GM21576 (cell line): ENCODE data around the gene CACNA1I.
"Not testable (repeated sequence)": the region's sequence is repeated elsewhere in the genome, so short reads cannot be mapped to it uniquely, and the experiment has no call there.

Source experiments
- ATAC-seq: cut with Tn5 transposase; IDR thresholded peaks from one replicate; pipeline ENCODE4 v1.9.1; 2021; ENCODE audit warnings: mild to moderate bottlenecking, moderate library complexity; ENCODE audit not compliant: unreplicated experiment

Gene CACNA1I

DNA sequence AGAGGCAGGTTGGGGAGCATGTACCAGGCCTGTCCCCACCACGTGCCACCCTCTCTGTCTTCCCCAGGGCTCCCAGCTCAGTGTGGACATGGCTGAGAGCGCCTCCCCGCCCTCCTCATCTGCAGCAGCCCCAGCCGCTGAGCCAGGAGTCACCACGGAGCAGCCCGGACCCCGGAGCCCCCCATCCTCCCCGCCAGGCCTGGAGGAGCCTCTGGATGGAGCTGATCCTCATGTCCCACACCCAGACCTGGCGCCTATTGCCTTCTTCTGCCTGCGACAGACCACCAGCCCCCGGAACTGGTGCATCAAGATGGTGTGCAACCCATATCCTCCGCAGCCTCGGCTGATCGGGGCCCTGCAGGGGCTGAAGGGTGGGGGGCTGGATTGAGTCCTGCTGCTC, at the start of gene CACNA1I:
Gene CACNA1I, plus strand, starts transcription at position 89 of the 400 bp plus-strand sequence. Its CDS starts 0 bp downstream, at position 89.
- ATAC-seq = no peak

- not testable (repeated sequence) for ATAC-seq
Measured at GRCh38 chr22:39521106-39521885, 49.3 kb upstream of the CACNA1I start.

- not testable (repeated sequence) for ATAC-seq
Measured at GRCh38 chr22:39522091-39522490, 48.5 kb upstream of the CACNA1I start.

- no peak for ATAC-seq
Measured at GRCh38 chr22:39522567-39523300, 47.8 kb upstream of the CACNA1I start.

GRCh38 chr22:39524089-39524752, 46.3 kb upstream of the CACNA1I start:
- no peak for ATAC-seq

- no peak for ATAC-seq
Measured at GRCh38 chr22:39524753-39525657, 45.5 kb upstream of the CACNA1I start.

DNA sequence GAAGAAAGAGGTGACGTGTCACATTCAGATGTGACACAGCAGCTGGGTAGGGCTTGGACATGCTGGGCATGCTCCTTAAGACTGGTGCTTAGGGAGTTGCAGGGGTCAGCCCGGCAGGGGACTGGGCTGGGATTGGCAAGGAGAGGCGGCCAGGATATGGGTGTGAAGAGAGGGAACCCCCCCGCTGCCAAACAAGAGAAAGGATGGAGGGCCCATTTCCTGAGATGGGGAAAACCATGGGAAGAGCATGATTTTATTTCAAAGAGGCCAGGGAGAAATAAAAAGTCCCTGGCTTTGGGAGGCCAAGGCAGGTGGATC, 44.9 kb upstream of the CACNA1I start:
- ATAC-seq = no peak

DNA sequence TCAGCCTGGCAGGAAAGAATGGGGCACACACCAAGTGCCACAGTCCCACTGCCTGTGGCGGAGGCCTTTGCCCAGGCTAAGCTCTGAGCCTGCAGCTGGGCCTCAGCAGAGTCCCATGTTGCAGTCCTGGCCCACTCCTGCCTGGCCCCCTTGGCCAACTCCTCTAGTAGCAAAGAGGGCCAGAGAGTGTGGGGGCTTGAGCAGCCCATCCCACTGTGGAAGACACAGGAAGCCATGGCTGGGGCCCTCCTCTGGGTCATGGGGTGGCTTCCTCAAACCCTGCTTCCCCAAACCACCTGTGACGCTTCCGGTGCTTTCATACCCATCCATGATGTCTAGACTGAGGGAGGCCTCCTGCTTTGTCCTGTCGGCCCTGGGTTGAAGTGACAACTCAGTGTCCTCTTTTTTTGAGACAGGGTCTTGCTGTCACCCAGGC, 43.8 kb upstream of the CACNA1I start:
- ATAC-seq = no peak

GRCh38 chr22:39527481-39527961, 43.0 kb upstream of the CACNA1I start:
- ATAC-seq = no peak

DNA sequence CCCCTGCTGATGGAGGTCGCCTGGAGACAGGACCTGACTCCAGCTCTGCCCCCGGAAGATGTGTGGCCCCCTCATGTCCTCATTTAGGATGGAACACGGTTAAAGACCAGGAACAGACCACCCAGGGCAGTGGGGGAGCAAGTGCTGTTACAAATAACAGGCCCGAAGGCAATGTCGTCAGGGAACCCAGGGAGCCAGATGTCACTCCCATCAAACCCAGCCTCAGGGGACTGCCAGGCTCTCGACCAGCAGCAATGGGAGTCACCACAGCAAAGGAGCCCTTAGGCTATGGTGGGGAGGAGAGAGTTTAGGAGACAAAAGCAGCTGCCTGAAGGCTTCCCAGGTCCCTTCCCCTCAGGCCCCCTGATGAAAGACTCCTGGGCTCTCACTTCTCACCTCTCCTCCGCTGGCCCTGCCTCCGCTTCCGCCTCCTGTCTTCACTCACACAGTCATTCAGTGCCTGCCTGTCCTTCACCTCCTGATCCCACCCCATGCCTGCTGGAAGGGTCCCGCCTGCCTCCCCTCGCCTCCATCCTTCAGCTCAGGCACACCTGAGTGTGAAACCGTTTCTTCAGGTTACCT, 42.4 kb upstream of the CACNA1I start:
- no peak for ATAC-seq

- ATAC-seq = no peak
Measured at GRCh38 chr22:39528681-39529486, 41.7 kb upstream of the CACNA1I start.

- no peak for ATAC-seq
Measured at GRCh38 chr22:39529487-39529851, 41.1 kb upstream of the CACNA1I start.

- ATAC-seq = no peak
Measured at GRCh38 chr22:39530116-39530515, 40.4 kb upstream of the CACNA1I start.

DNA sequence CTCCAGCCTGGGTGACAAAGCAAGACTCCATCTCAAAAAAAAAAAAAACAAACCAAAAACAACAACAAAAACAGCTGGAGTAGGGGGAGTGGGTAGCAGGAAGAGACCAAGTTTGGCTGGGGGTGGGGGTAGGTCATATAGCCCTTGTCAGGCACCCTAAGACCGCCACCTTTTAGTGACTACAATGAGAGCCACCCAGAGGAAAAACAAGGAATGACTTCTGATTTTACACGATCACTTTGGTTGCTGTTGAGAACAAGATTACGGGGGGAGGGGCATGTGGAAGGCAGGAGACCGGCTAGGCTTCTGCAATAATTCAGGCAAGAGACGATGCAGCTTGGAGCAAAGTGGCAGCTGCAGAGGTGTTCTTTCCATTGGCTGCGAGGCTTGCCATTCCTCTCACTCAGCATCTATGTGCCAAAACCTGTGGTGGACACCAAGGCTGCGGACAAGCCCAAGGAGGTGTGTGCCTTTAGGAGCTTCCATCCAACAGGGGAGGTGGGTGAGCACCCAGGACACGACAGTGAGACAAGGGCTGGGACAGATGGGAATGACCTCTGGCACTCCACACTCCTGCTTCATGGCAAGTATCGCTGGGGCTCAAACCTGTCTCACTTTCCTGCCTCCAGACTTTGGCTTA, 39.7 kb upstream of the CACNA1I start:
- ATAC-seq = no peak

DNA sequence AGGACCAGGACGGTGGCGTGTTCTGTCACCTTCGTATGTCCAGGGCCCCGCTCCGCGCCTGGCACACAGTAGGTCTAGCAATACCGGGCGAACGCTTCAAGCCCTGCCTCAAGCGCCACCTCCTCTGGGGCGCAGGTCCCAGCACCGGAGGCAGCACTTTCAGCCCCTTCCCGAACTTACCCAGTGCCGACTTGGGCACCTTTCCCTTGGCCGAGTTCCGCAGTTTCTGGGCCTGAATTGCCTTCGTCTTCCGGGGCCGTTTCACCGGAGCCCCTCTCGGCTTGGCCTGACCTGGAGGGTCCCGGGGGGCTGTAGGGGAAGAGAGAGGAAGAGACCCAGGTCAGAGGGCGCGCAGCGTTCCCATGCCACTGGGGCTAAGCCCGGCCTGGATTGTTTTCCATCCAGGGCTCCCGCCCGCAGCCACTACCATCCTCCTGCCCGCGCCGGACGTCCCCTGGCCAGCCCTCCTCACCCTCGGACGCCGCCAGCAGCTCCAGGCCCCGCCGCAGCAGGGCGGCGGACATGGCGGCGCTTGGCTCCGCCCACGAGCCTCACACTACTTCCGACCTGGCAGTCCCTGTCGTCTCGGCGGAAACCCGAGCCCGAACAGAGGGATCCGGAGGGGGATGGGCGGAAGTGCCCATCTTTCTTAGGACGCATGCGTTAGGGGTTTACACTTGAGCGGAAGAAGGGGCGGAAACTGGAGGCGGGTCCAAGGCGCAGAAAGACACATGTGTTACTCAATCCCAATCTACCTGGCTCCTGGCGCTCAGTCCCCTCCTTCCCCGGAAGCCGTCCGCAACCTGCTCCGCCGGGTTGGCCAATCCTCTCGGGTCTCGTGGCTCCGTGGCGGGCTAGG, 38.1 kb upstream of the CACNA1I start, which contains the start of gene RPS19BP1:
Gene RPS19BP1, minus strand, starts transcription at position 534 of the 859 bp plus-strand sequence. Its CDS starts 10 bp downstream, at position 524.
- ATAC-seq = peak; percentile 59

DNA sequence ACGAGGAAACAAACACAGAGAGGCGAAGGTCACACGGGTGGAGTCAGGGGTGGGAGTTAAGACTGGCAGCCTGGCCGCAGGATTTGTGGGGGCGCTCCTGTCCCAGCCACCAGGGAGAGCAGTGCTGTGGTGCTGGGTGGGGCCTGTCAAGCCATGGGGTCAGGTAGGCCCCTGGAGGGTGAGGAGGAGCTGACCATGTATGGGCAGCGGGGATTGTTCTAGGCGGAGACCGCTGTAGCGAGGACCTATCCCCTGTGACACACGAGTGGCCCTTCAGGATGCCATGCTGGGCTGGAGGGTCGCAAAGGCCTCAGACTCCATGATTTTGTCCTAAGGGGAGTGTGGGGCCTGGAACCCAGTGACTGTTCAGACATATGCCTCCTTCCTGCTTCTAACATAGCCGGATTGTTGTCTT, 36.5 kb upstream of the CACNA1I start:
- ATAC-seq = no peak

GRCh38 chr22:39534591-39535356, 35.8 kb upstream of the CACNA1I start:
- no peak for ATAC-seq
